Measurements from ENCODE around the gene MLLT1. TPM values are rescaled to one million over a fixed set of nuclear protein-coding genes. Genes with fewer than 3 reads are reported as not detected.

Gene MLLT1
- total and polyA plus RNA-seq, 2 donors (not counting 1 experiment from before 2014, with no cell fraction given), result 19.4 to 40.2 TPM

DNA sequence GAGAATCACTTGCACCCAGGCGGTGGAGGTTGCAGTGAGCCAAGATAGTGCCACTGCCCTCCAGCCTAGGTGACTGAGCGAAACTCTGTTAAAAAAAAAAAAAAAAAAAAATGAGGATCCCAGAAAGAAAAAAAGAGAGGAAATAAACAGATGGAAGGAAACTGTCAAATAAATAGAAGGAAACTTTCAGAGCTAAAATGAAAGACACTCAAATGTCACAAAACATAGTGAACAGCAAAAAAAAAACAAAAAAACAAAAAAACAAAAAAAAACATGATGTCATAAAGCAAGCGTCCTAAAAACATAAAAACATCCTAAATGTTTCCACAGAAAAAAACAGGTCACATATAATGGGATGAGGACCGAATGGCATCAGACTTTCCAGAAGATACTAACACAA, 15.0 kb downstream of the MLLT1 start:
- H3K27ac Mint-ChIP-seq, result no peak overlapping the region
- CTCF ChIA-PET, result interaction anchor here (1.2 kb wide), 1 partner anchor 46 kb away, joined by 4 read pairs; no protein-coding TSS in a partner anchor
- Histone ChIP-seq H3K79me2 (ENCODE audit: control insufficient read depth, insufficient read depth, low read length) (peaks cover 58% of the 10 kb centered on the region), H3K27ac (ENCODE audit: low read length in 2 of 2) (no peak overlapping the region), H4K20me1 (ENCODE audit: control insufficient read depth, insufficient read depth, low read length, poor library complexity, severe bottlenecking) (peaks cover 40% of the 10 kb centered on the region), H3K27me3 (replicated peaks in 1 of 4; ENCODE audit: control extremely low read depth in 1 of 4, control insufficient read depth in 3 of 4, insufficient read depth in 4 of 4, low read length in 3 of 4) (no peaks in the 10 kb centered on the region), H3K36me3 (replicated peaks in 1 of 2; ENCODE audit: control extremely low read depth in 1 of 2, control insufficient read depth in 1 of 2, extremely low read depth in 1 of 2, insufficient read depth in 2 of 2, low read length in 1 of 2) (peaks cover 0 to 46% of the 10 kb centered on the region in 2 experiments), H2AFZ (ENCODE audit: insufficient read depth, low read depth, low read length, poor library complexity, severe bottlenecking) (no peak overlapping the region), H3K4me3 (ENCODE audit: control extremely low read depth in 1 of 5, extremely low read depth in 1 of 5, insufficient read depth in 1 of 5, low read depth in 2 of 5, low read length in 4 of 5) (no peak overlapping the region), H3K9me3 (ENCODE audit: control extremely low read depth in 1 of 3, control insufficient read depth in 2 of 3, insufficient read depth in 1 of 3, low read length in 2 of 3) (no peaks in the 10 kb centered on the region), H3K4me2 (replicated peaks; ENCODE audit: low read depth, low read length, poor library complexity, severe bottlenecking) (no peak overlapping the region), H3K9ac (ENCODE audit: low read length) (no peak overlapping the region), H3K4me1 (ENCODE audit: control insufficient read depth in 2 of 2, insufficient read depth in 2 of 2, low read length in 2 of 2) (no peaks in the 10 kb centered on the region)
- DNase-seq (no peak), ATAC-seq (ENCODE audit: low read depth) (no peak)
- no peaks in the 10 kb centered on the region for H3K4me1 Mint-ChIP-seq
- intact Hi-C loops (cut with micrococcal nuclease), result no loop called here
- POLR2A ChIA-PET, result no interaction called here
- H3K9me3 Mint-ChIP-seq (ENCODE audit: insufficient read depth), result no peaks in the 10 kb centered on the region
- H3K27me3 Mint-ChIP-seq, result no peaks in the 10 kb centered on the region
- no peak for TF ChIP-seq EZH2 (IDR thresholded peaks at IDR 0.05; ENCODE audit: borderline replicate concordance, insufficient read depth, low read depth, low read length, poor library complexity, severe bottlenecking)
- TF ChIP-seq, protein P1, sequence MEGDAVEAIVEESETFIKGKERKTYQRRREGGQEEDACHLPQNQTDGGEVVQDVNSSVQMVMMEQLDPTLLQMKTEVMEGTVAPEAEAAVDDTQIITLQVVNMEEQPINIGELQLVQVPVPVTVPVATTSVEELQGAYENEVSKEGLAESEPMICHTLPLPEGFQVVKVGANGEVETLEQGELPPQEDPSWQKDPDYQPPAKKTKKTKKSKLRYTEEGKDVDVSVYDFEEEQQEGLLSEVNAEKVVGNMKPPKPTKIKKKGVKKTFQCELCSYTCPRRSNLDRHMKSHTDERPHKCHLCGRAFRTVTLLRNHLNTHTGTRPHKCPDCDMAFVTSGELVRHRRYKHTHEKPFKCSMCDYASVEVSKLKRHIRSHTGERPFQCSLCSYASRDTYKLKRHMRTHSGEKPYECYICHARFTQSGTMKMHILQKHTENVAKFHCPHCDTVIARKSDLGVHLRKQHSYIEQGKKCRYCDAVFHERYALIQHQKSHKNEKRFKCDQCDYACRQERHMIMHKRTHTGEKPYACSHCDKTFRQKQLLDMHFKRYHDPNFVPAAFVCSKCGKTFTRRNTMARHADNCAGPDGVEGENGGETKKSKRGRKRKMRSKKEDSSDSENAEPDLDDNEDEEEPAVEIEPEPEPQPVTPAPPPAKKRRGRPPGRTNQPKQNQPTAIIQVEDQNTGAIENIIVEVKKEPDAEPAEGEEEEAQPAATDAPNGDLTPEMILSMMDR (IDR thresholded peaks at IDR 0.05), result no peak
- H3K4me3 Mint-ChIP-seq, result no peak overlapping the region
- 100% methylated on average over 1 of the region's 4 CpGs for WGBS (ENCODE audit: insufficient coverage)

DNA sequence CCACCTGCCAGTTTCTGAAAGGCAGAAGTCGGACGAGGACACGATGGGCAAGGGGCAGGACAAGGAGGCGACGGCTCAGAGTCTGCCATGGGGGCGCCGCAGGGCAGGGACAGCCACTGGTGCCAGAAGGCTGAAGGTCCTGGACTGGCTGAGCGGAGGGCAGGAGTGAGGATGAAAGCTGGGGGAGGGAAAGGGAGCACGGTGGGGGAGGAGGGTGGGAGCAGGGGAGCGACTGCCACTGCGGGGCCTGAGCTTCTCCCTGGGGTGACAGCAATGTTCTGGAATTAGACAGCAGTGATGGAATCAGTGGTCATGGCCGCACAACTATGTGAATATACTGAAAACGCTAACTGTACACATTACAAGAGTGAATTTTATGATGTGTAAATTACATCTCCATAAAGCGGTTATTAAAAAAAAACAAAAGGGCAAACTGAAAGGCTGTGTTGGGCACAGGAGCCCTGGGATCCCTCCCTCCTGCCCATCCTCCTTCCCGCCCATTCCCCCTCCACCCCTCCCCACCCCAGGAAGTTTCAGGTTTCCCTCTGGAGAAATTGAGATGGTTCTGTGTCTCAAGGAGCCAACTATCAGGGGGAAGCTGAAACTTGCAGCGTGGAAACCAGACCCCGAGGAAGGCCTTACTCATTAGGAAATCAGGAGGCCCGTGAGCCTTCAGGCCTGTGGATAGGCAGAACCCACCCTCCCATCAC, 15.9 kb downstream of the MLLT1 start:
- Mint-ChIP-seq H3K27me3 (no peaks in the 10 kb centered on the region), H3K9me3 (ENCODE audit: insufficient read depth) (no peaks in the 10 kb centered on the region), H3K4me3 (no peak overlapping the region), H3K27ac (no peak overlapping the region), H3K4me1 (peaks cover 3% of the 10 kb centered on the region)
- Histone ChIP-seq H3K27ac (ENCODE audit: low read length in 2 of 2) (no peak overlapping the region), H3K79me2 (ENCODE audit: control insufficient read depth, insufficient read depth, low read length) (peaks cover 66% of the 10 kb centered on the region), H2AFZ (ENCODE audit: insufficient read depth, low read depth, low read length, poor library complexity, severe bottlenecking) (no peak overlapping the region), H3K4me1 (ENCODE audit: control insufficient read depth in 2 of 2, insufficient read depth in 2 of 2, low read length in 2 of 2) (no peaks in the 10 kb centered on the region), H3K36me3 (replicated peaks in 1 of 2; ENCODE audit: control extremely low read depth in 1 of 2, control insufficient read depth in 1 of 2, extremely low read depth in 1 of 2, insufficient read depth in 2 of 2, low read length in 1 of 2) (peaks cover 0 to 49% of the 10 kb centered on the region in 2 experiments), H3K4me2 (replicated peaks; ENCODE audit: low read depth, low read length, poor library complexity, severe bottlenecking) (no peak overlapping the region), H3K27me3 (replicated peaks in 1 of 4; ENCODE audit: control extremely low read depth in 1 of 4, control insufficient read depth in 3 of 4, insufficient read depth in 4 of 4, low read length in 3 of 4) (no peaks in the 10 kb centered on the region), H4K20me1 (ENCODE audit: control insufficient read depth, insufficient read depth, low read length, poor library complexity, severe bottlenecking) (peaks cover 48% of the 10 kb centered on the region), H3K9me3 (ENCODE audit: control extremely low read depth in 1 of 3, control insufficient read depth in 2 of 3, insufficient read depth in 1 of 3, low read length in 2 of 3) (no peaks in the 10 kb centered on the region), H3K4me3 (ENCODE audit: control extremely low read depth in 1 of 5, extremely low read depth in 1 of 5, insufficient read depth in 1 of 5, low read depth in 2 of 5, low read length in 4 of 5) (no peak overlapping the region), H3K9ac (ENCODE audit: low read length) (no peak overlapping the region)
- DNase-seq, result no peak
- ATAC-seq (ENCODE audit: low read depth), result no peak
- CTCF ChIA-PET, result interaction anchor here (0.7 to 1.2 kb wide), 2 partner anchors 13 to 45 kb away, joined by 3 to 4 read pairs; no protein-coding TSS in a partner anchor
- POLR2A ChIA-PET, result no interaction called here
- TF ChIP-seq, protein P1 (IDR thresholded peaks at IDR 0.05), result no peak
- TF ChIP-seq EZH2 (IDR thresholded peaks at IDR 0.05; ENCODE audit: borderline replicate concordance, insufficient read depth, low read depth, low read length, poor library complexity, severe bottlenecking), result no peak
- intact Hi-C loops (cut with micrococcal nuclease), result no loop called here
- 97% methylated on average over 6 of the region's 18 CpGs for WGBS (ENCODE audit: insufficient coverage)

Data from B cell (primary cell).